CD4-positive, alpha-beta T cell (primary cell): ENCODE measurements around the gene RBM4B. TPM values are rescaled to one million over a fixed set of nuclear protein-coding genes. Genes with fewer than 3 reads are reported as not detected.

Source experiments
- ATAC-seq: fragments of 200-7000 bp; cut with Tn5 transposase; one replicate; pipeline ENCODE4 v1.10.0; 2022; ENCODE audit warnings: mild to moderate bottlenecking; ENCODE audit not compliant: poor library complexity
- CTCF ChIA-PET: fragments of 350-600 bp; sonication (Branson Sonifier 250); formaldehyde crosslinking; loops from one replicate; lab custom pipeline; 2021; ENCODE audit warnings: antibody characterized with exemption, inconsistent platforms; lab: Charles Lee
- POLR2A ChIA-PET: fragments of 350-600 bp; sonication (Branson Sonifier 250); formaldehyde crosslinking; loops from one replicate; lab custom pipeline; 2021; ENCODE audit warnings: antibody characterized with exemption, inconsistent platforms; lab: Charles Lee
- DNase-seq, 14 experiments: peaks; one replicate each; pipeline ENCODE4 v3.0.0-alpha.2; 2013 to 2020; ENCODE audit warnings: mixed read lengths in 2 of 14
- H3K27ac ChIP-seq, 2 donors: one replicate each; pipeline versions ENCODE4 v1.5.1 to v1.7.0; 2013; ENCODE audit warnings: low read length in 2 of 2, low read depth in 1 of 2, mild to moderate bottlenecking in 1 of 2
- H3K27me3 ChIP-seq, 2 experiments: 1 replicate in 1 of 2; 2 replicates in 1 of 2; pipeline versions ENCODE4 v1.6.1 to v1.7.0; 2013; ENCODE audit warnings: low read length in 2 of 2, control low read depth in 1 of 2, mild to moderate bottlenecking in 1 of 2, moderate library complexity in 1 of 2; ENCODE audit not compliant: insufficient read depth in 2 of 2, control insufficient read depth in 1 of 2
- H3K36me3 ChIP-seq: one replicate; pipeline ENCODE4 v1.6.1; 2013; ENCODE audit warnings: low read length, control low read depth; ENCODE audit not compliant: insufficient read depth
- H3K4me1 ChIP-seq: one replicate; pipeline ENCODE4 v1.6.1; 2013; ENCODE audit warnings: low read length, control low read depth; ENCODE audit not compliant: insufficient read depth
- H3K4me3 ChIP-seq: one replicate; pipeline ENCODE4 v1.5.1; 2013; ENCODE audit warnings: mild to moderate bottlenecking, low read length, moderate library complexity
- H3K9me3 ChIP-seq, 2 experiments: 1 replicate in 1 of 2; 2 replicates in 1 of 2; pipeline versions ENCODE4 v1.6.1 to v1.7.0; 2013; ENCODE audit warnings: low read length in 2 of 2, mild to moderate bottlenecking in 2 of 2, control low read depth in 1 of 2, moderate library complexity in 1 of 2; ENCODE audit not compliant: control insufficient read depth in 1 of 2, insufficient read depth in 1 of 2
- H3K27ac Mint-ChIP-seq: one replicate; pipeline ENCODE4 v1.8.0; 2020; ENCODE audit warnings: mixed read lengths
- H3K27me3 Mint-ChIP-seq: one replicate; pipeline ENCODE4 v1.8.0; 2021; ENCODE audit warnings: mixed read lengths
- H3K36me3 Mint-ChIP-seq: one replicate; pipeline ENCODE4 v1.8.0; 2021; ENCODE audit warnings: low read depth, mixed read lengths
- H3K4me1 Mint-ChIP-seq: one replicate; pipeline ENCODE4 v1.8.0; 2021; ENCODE audit warnings: low read depth, mixed read lengths
- H3K4me3 Mint-ChIP-seq: one replicate; pipeline ENCODE4 v1.8.0; 2020; ENCODE audit warnings: mild to moderate bottlenecking, mixed read lengths
- H3K9me3 Mint-ChIP-seq: one replicate; pipeline ENCODE4 v1.8.0; 2020; ENCODE audit warnings: mixed read lengths
- intact Hi-C, 2 experiments: fragments of 100-400 bp; cut with DNase I in 1 of 2; cut with micrococcal nuclease in 1 of 2; formaldehyde crosslinking; loops; one replicate each; pipeline versions ENCODE4 v1.15.1 to v1.9.0; 2023 to 2025; cut with DNase I, micrococcal nuclease
- total RNA-seq, 174 experiments: library from RNA in 2 of 174; stranded (reverse) in 2 of 174; gene quantifications; one replicate each; pipeline ENCODE4 v1.2.3 and lab custom pipeline; 2021 to 2026
- TF ChIP-seq, protein P1 (sequence below): fragments of 200-600 bp; IDR thresholded peaks from one replicate; pipeline ENCODE4 v1.8.0; 2022; ENCODE audit warnings: antibody characterized with exemption, mild to moderate bottlenecking

The RBM4B gene
- total RNA-seq, 2 experiments from 2014 or later, result 3.8 to 5.1 TPM

DNA sequence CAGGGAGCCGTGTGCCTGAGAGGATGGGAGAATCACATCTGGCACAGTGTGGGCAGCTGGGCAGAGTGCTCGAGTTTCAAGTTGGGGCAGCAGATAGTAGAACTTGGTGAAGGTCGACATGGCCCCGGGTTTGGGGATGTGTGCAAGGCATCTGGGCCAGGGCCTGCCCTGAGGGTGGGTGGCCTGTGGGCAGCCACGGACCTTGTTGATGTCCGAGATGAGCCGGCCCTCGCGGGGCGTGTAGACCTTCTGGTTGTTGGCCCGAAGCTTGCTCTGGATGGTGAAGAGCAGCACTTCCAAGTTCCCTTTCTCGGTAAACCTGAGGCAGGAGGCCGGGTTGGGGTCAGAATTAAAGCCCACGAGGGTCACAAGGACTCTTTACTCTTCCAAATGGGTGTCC lies 31.0 kb upstream of the RBM4B start:
- ChIA-PET CTCF (no interaction called here), POLR2A (no interaction called here)
- no peak overlapping the region for H3K27ac ChIP-seq
- no peak overlapping the region for H3K4me3 ChIP-seq
- intact Hi-C loops, result loop anchor here in 1 of 2 experiments (10.0 kb wide), 1 partner anchor 836 kb away; no protein-coding TSS in a partner anchor
- H3K4me1 ChIP-seq, result no peaks in the 10 kb centered on the region
- no peaks in the 10 kb centered on the region for H3K36me3 Mint-ChIP-seq
- no peak overlapping the region for H3K27ac Mint-ChIP-seq
- no peak overlapping the region for H3K4me3 Mint-ChIP-seq
- TF ChIP-seq, protein P1, sequence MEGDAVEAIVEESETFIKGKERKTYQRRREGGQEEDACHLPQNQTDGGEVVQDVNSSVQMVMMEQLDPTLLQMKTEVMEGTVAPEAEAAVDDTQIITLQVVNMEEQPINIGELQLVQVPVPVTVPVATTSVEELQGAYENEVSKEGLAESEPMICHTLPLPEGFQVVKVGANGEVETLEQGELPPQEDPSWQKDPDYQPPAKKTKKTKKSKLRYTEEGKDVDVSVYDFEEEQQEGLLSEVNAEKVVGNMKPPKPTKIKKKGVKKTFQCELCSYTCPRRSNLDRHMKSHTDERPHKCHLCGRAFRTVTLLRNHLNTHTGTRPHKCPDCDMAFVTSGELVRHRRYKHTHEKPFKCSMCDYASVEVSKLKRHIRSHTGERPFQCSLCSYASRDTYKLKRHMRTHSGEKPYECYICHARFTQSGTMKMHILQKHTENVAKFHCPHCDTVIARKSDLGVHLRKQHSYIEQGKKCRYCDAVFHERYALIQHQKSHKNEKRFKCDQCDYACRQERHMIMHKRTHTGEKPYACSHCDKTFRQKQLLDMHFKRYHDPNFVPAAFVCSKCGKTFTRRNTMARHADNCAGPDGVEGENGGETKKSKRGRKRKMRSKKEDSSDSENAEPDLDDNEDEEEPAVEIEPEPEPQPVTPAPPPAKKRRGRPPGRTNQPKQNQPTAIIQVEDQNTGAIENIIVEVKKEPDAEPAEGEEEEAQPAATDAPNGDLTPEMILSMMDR, result no peak
- no peak for ATAC-seq
- H3K9me3 ChIP-seq, result no peaks in the 10 kb centered on the region
- H3K36me3 ChIP-seq, result no peaks in the 10 kb centered on the region
- H3K27me3 ChIP-seq, result no peaks in the 10 kb centered on the region
- peaks cover 4% of the 10 kb centered on the region for H3K27me3 Mint-ChIP-seq
- no peaks in the 10 kb centered on the region for H3K9me3 Mint-ChIP-seq
- DNase-seq, result no peak
- H3K4me1 Mint-ChIP-seq, result no peaks in the 10 kb centered on the region

DNA sequence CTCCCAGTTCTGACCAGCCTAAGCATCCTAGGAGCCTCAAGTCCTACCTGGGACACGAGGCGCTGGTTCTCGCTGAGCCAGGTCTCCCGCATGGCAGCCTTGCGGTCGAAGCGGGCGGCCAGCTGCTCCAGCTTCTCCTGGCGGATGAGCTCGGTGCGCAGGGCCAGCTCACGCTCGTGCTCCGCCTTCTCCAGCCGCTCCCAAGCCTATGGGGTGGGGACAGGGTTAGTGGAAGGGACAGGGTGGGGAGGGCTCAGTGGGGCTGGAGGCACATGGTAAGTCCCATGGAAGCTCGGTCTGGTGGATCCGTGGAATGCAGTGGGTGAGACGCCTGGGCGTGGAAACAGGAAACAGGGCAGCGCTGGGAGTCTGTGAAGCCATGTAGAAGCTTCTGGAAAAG lies 30.4 kb upstream of the RBM4B start:
- no peak overlapping the region for H3K4me3 Mint-ChIP-seq
- TF ChIP-seq, protein P1, result no peak
- H3K9me3 ChIP-seq, result no peaks in the 10 kb centered on the region
- intact Hi-C loops, result loop anchor here in 1 of 2 experiments (10.0 kb wide), 1 partner anchor 837 kb away; no protein-coding TSS in a partner anchor
- ChIA-PET CTCF (no interaction called here), POLR2A (no interaction called here)
- no peaks in the 10 kb centered on the region for H3K36me3 Mint-ChIP-seq
- ATAC-seq (no peak), DNase-seq (no peak)
- no peaks in the 10 kb centered on the region for H3K9me3 Mint-ChIP-seq
- no peak overlapping the region for H3K27ac ChIP-seq
- H3K36me3 ChIP-seq, result no peaks in the 10 kb centered on the region
- H3K4me3 ChIP-seq, result no peak overlapping the region
- no peaks in the 10 kb centered on the region for H3K4me1 Mint-ChIP-seq
- H3K27ac Mint-ChIP-seq, result no peak overlapping the region
- no peaks in the 10 kb centered on the region for H3K27me3 Mint-ChIP-seq
- no peaks in the 10 kb centered on the region for H3K27me3 ChIP-seq
- H3K4me1 ChIP-seq, result no peaks in the 10 kb centered on the region

DNA sequence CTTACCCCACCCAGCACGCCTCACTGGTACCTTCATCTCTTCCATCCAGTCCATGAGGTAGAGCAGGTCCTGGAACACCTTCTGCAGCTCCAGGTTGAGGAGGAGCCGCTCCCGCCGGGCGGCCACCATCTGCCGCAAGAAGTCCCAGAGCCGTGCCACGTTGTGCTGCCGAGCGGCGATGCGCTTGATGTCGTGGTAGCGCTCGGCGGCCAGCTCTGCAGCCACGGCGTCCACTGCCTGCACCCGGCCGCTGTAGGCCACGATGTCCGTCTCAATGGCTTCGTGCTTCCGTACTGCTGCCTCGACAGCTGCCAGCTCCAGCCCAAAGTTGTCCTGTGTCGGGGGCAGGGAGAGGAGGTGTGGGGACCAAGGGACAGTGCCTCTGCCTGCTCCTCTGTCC lies 29.8 kb upstream of the RBM4B start:
- no peaks in the 10 kb centered on the region for H3K9me3 Mint-ChIP-seq
- POLR2A ChIA-PET, result no interaction called here
- ATAC-seq (no peak), DNase-seq (no peak)
- no peak overlapping the region for H3K27ac Mint-ChIP-seq
- Histone ChIP-seq H3K36me3 (no peaks in the 10 kb centered on the region), H3K27me3 (no peaks in the 10 kb centered on the region), H3K4me1 (no peaks in the 10 kb centered on the region), H3K27ac (no peak overlapping the region), H3K9me3 (no peaks in the 10 kb centered on the region), H3K4me3 (no peak overlapping the region)
- no peak overlapping the region for H3K4me3 Mint-ChIP-seq
- H3K27me3 Mint-ChIP-seq, result no peaks in the 10 kb centered on the region
- intact Hi-C loops, result loop anchor here in 1 of 2 experiments (10.0 kb wide), 1 partner anchor 837 kb away; no protein-coding TSS in a partner anchor
- CTCF ChIA-PET, result interaction anchor here (0.6 kb wide), 1 partner anchor 21 kb away, joined by 3 read pairs; no protein-coding TSS in a partner anchor
- no peaks in the 10 kb centered on the region for H3K4me1 Mint-ChIP-seq
- TF ChIP-seq, protein P1, result no peak
- H3K36me3 Mint-ChIP-seq, result no peaks in the 10 kb centered on the region
